ENCODE measurements around the gene ATP5PB.

The ATP5PB gene

DNA sequence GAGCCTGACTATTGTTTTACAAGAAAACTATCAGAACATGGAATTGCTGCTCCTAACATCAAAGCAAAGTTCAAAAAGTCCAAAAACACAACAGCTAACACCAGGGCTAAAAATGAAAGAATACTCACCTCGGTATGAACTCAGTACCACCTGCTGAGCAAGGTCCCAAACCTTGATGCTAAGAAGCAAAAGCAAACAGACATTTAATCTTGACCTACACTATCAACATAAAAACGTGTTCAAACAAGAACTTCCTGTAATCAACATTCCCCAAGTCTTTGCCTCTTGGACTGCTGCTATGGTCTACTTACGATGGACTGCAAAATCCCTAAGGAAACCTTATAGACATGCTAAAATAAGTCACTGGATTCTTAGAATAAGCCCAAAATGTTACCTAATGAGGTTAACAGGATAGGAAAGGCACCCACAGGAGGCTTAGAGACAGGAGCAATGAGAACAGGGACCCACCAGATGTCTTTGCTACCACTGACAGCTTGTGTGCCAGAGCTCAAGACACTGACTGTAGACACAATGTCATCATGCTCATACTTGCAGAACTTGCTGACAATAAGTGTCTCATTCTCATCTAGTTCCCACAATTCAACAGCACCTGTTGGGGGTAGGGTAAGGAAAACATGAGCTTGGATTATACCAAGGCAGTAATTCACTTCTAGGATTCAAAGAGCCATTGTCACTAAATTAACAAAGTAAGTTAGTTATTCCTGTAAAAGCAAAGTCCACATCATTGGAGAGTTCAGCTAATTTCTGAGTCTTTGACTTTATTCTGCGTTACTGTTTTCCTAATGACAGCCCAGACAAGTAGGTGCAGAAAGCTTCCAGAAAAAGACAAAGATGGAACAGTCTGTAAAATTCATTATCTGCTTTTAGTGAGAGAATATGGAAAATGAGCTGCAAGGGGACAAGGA is 2.0 kb upstream of the ATP5PB start:
- DNase-seq, result peak; percentile 8

DNA sequence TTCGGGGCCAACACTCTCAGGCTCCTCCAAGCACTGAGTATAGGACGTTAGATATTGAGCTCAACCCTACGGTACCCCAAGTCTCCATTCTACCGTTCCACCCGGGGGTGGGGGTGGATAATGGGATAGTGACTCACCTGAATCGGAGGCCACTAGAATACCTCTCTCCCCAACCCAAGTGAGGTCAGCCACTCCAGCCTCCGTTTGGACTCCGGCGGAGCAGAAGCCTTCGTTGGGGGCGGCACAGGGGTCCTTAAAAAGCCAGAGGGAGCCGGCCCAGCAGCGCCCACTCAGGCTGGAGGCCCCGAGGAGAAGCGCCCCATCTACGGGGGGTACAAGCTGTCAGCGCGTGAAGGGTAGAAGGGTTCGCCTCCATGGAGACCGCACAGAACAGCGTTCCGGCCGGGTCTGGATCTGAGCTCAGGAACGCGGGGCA is 764 bp upstream of the ATP5PB start:
- no peak for DNase-seq

DNA sequence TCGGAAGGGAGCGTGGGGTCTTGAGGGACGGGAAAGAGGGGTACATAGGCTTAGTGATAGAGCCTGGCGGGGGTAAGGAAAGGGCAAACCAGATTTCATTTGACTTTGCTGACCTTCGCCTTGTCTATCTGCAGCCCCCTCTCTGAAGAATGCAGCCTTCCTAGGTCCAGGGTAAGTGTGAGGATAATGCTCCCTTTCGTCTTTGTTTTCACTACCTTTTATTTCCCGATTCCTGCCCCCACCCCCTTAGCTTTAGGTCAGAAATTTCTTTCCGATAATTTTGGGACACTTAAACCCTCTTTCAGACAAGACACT is 396 bp downstream of the ATP5PB start:
- no peak for DNase-seq

- DNase-seq, result no peak
These were observed 921 bp downstream of the ATP5PB start for GRCh38 chr1:111450185-111450584.

DNA sequence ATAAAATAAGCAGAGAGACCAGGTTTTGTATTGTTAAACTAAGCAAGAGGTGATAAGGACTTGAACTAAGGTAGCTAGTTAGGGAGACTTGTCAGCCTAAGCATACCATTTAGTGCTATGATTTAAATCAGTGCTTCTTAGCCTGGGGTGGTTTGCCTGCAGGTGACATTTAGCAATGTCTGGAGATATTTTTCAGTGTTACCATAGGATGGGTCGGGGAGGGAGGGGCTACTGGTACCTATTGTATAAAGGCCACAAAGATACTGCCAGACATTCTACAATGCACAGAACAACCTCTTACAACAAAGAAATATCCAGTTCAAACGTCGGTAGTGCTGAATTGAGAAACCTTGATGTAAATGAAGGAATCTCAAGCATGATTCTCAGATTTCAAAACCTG is 3.3 kb downstream of the ATP5PB start:
- DNase-seq, result no peak

DNA sequence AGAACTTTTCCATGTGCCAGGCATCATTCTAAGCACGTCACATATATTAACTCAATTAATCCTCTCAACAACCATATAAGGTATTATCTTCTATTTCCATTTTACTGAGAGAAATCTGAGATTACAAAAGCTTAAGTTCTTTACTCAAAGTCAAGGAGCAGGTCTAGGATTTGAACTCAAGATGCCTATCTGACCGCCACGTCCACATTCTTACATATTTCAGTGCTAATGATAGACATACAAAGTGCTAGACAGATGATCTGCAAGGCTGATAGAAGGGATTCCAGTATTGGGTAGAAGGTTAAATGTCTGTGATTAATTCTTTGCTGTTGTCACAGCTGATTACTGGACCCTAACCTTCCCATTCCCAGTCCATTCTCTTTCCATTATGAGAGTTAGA is 4.4 kb downstream of the ATP5PB start:
- no peak for DNase-seq

- no peak for DNase-seq
These were observed 5.8 kb downstream of the ATP5PB start for GRCh38 chr1:111454859-111455641.

- no peak for DNase-seq
These were observed 6.4 kb downstream of the ATP5PB start for GRCh38 chr1:111455642-111456031.

DNA sequence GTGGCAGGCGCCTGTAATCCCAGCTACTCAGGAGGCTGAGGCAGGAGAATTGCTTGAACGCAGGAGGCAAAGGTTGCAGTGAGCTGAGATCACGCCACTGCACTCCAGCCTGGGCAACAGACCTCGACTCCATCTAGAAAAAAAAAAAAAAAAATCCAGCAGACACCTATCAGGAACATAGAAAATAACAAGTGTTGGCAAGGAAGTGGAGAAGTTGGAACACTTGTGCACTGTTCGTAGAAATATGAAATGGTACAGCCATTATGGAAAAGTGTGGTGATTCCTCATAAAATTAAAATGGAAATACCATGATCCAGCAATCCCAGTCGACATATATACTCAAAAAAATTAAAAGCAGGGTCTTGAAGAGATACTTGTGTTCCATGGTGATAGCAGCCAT is 12.5 kb downstream of the ATP5PB start:
- DNase-seq, result no peak

DNA sequence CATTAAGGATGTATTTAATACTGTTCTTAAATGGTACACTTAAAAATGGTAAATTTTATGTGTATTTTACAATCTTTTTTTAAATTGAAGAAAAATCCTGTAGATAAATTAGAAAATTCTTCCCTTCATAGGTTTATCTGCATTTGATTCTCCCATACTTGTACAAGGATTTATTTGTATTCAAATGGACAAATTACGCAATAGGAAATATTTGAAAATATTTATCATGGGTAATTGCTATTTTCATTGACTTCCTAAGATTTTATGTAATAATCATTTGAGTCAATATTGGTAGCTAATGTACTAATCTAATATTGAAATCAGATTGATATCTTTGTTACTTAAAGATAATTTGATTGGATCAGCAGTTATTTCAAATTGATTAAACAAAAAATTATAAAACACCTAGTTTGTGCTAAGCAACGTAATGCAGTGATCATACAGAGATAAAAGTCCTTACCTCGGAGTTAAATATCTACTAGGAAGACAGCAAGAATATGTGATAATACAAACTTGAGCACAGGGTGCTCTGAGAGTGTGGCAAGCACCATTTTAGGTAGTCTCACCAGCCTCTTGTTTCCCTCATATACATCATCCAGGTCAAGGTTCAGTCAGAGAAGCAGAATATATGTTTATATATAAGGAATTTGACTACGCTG is 13.2 kb downstream of the ATP5PB start:
- DNase-seq, result no peak

- DNase-seq, result peak; percentile 33
These were observed 13.9 kb downstream of the ATP5PB start for GRCh38 chr1:111463029-111463683.

DNA sequence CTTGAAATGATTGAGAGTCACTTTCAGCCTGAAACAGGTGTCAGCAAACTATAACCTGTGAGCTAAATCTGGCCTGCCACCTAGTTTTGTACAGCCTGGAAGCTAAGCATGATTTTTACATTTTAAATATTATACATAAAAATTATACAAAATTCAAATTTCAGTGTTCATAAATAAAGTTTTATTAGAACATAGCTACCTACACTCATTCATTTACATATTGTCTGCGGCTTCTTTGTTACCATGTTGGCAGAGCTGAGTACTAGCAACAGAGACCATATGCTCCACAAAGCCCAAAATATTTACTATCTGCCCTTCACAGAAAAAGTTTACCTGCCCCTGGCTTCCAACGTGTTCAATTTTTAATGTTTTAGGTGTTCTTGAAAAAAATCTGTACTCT is 16.5 kb downstream of the ATP5PB start:
- DNase-seq, result no peak

GRCh38 chr1:111466480-111466879 is 17.2 kb downstream of the ATP5PB start:
- no peak for DNase-seq

DNA sequence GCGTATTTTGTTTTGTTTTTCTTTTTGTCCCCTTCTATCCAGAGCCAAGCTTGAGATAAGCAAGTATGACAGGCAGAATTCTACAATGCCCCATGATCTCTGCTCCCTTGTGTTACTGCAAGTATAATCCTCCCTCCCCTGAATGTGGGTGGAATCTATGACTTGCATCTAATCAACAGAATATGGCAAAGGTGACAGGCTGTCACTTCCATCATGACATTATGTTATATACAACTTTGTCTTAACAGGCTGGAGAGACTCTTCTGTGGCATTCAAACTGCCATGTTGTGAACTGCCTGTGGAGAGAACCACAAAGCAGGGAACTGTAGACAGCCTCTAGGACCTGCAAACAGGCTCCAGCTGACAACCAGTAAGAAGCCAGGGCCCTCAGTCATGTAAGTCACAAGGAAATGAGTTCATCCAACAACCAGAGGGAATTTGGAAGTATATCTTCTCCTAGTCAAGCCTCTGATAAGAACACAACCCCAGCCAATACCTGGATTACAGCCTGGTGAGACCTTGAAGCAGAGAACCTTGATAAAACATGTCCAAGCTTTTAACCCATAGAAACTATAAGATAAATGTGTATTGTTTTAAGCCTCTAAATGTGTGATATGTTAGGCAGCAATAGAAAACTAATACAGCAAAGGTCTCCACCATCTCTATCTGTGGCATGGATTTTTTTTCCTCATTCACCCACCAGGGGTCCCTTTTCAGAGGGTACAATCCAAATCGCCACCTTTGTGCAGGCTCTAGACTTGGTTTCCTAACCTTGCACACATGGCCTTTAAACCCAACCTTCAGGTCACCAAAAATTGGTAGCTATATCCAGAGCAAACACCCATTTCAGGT is 18.8 kb downstream of the ATP5PB start:
- DNase-seq, result no peak

- DNase-seq, result peak; percentile 36
These were observed 19.4 kb downstream of the ATP5PB start for GRCh38 chr1:111468717-111469100.

GRCh38 chr1:111469539-111469938 is 20.3 kb downstream of the ATP5PB start:
- DNase-seq, result no peak

DNA sequence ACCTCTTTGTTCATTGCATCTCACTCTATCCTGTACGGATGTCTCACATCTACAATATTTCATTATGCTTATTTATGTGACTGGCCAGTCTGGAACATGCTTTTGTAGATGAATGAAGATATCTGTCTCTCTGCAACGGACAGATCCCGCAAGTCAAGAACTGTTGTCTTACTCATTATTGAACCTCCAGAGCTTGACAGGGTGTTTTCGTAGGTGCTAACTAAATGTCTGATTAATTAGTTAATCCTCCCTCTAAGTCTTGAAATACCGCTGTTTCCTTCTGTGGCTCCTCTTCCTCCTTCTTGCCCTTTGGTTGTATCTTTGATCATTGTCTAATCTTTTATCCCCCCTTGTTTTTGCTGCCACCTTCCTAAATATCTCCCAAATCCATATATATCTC is 21.3 kb downstream of the ATP5PB start:
- no peak for DNase-seq

GRCh38 chr1:111471012-111471411 is 21.7 kb downstream of the ATP5PB start:
- DNase-seq, result no peak

GRCh38 chr1:111471538-111471937 is 22.3 kb downstream of the ATP5PB start:
- DNase-seq, result no peak

DNA sequence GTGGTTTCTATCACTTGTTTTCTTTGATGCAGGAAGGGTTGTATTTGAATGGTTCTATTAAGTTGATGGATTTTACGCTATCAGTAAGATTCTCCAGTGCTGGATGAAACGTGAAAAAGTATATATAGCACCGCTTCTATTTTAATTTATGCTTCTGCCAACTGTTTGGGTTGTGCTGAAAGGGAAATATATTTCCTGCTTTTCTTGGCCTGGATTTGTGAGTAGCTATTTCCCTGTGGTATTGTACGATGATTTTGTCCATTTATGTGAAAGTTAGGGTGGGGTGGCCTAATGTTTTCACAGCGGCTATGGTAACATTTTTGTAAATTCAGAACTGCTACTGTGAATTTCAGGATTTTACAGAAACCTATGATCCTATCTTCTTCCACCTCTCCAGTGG is 24.8 kb downstream of the ATP5PB start:
- no peak for DNase-seq

GRCh38 chr1:111474521-111474920 is 25.3 kb downstream of the ATP5PB start:
- no peak for DNase-seq

GRCh38 chr1:111475701-111476100 is 26.4 kb downstream of the ATP5PB start:
- DNase-seq, result no peak
